ENCODE data around the gene CACNA1F. TPM values are rescaled to one million over a fixed set of nuclear protein-coding genes. Genes with fewer than 3 reads are reported as not detected.

Gene CACNA1F
- polyA plus RNA-seq, 3 donors, result 0.73 TPM; not detected in 2

GRCh38 chrX:49184294-49185281, 48.6 kb downstream of the CACNA1F start:
- Histone ChIP-seq H3K9ac (ENCODE audit: insufficient read depth, low read length, poor library complexity, severe bottlenecking) (peak overlapping the region; percentile 36), H3K4me2 (replicated peaks; ENCODE audit: extremely low read depth, low read length, poor library complexity, severe bottlenecking) (peak overlapping the region; percentile 82), H2AFZ (ENCODE audit: insufficient read depth, low read depth, low read length, poor library complexity, severe bottlenecking) (peak overlapping the region; percentile 33), H3K9me3 (replicated peaks in 1 of 2; ENCODE audit: control insufficient read depth in 1 of 2, insufficient read depth in 1 of 2, low read length in 2 of 2) (no peaks in the 10 kb centered on the region), H3K27me3 (ENCODE audit: control insufficient read depth in 2 of 2, insufficient read depth in 2 of 2, low read length in 2 of 2) (no peaks in the 10 kb centered on the region), H4K20me1 (ENCODE audit: insufficient read depth, low read length) (peaks cover 8% of the 10 kb centered on the region), H3K4me1 (ENCODE audit: control insufficient read depth in 1 of 2, insufficient read depth in 2 of 2, low read length in 2 of 2) (peaks cover 25 to 43% of the 10 kb centered on the region in 2 donors), H3K79me2 (ENCODE audit: insufficient read depth, low read length) (peaks cover 13% of the 10 kb centered on the region), H3K36me3 (replicated peaks in 1 of 2; ENCODE audit: control insufficient read depth in 1 of 2, insufficient read depth in 2 of 2, low read length in 2 of 2) (peaks cover 18 to 30% of the 10 kb centered on the region in 2 donors), H3K4me3 (replicated peaks in 1 of 3; ENCODE audit: low read depth in 2 of 3, low read length in 3 of 3) (peak overlapping the region; percentile 20 to 79 (median 69)), H3K27ac (ENCODE audit: low read depth in 1 of 2, low read length in 2 of 2) (peak overlapping the region; percentile 6 to 30)
- TF ChIP-seq CTCF (IDR thresholded peaks at IDR 0.05), result no peak
- H3K4me1 Mint-ChIP-seq, result peaks cover 39% of the 10 kb centered on the region
- H3K36me3 Mint-ChIP-seq, result peaks cover 25 to 29% of the 10 kb centered on the region in 2 donors
- WGBS (ENCODE audit: insufficient coverage), result 5% methylated on average over 19 of the region's 46 CpGs
- H3K4me3 Mint-ChIP-seq, result peak overlapping the region; percentile 76 to 88
- H3K27me3 Mint-ChIP-seq (ENCODE audit: low read depth in 3 of 3), result peaks cover 0 to 12% (median 0%) of the 10 kb centered on the region in 3 donors
- intact Hi-C loops (cut with micrococcal nuclease), result no loop called here
- H3K27ac Mint-ChIP-seq, result peak overlapping the region; percentile 38 to 91 (median 81)
- peaks cover 0 to 19% (median 0%) of the 10 kb centered on the region in 7 donors for H3K9me3 Mint-ChIP-seq
- DNase-seq, result peak; percentile 22 to 47 (median 31)

DNA sequence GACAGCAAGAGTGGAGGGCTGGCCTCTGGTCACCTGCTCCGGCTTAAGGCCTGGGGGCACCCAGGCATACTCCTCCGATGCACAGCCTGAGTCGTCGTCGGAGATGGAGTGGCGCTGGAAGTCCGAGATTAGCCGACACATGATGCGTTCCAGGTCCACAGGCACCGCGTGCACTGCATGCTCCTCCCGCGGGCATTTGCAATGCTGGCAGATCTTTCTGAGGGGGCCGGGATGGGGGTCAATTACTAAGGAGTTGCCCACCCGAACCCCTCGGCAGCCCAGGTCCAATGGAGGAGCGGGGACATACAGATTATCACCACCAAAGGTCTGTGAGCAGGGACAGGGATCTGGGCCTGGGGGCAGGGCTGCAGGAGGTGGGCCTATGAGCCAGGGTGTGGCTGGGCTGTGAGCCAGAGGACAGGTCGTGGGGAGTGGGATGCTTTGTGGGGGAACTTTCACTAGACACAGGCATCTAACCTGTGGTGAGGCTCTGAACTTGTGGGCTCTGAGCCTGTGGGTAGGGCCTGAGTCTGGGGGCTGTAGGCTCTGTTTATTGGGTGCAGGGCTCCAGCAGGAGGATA, 49.3 kb downstream of the CACNA1F start:
- WGBS (ENCODE audit: insufficient coverage), result 100% methylated on average over 10 of the region's 18 CpGs

More for the DNA sequence above, 49.3 kb downstream of the CACNA1F start:
- Mint-ChIP-seq H3K36me3 (peaks cover 33 to 37% of the 10 kb centered on the region in 2 donors), H3K4me1 (peaks cover 32% of the 10 kb centered on the region), H3K27ac (peak overlapping the region in 2 of 7 donors; percentile 65 to 66), H3K9me3 (peaks cover 0 to 19% (median 0%) of the 10 kb centered on the region in 7 donors), H3K4me3 (peak overlapping the region; percentile 76 to 88), H3K27me3 (ENCODE audit: low read depth in 3 of 3) (peaks cover 0 to 12% (median 0%) of the 10 kb centered on the region in 3 donors)
- Histone ChIP-seq H3K9ac (ENCODE audit: insufficient read depth, low read length, poor library complexity, severe bottlenecking) (no peak overlapping the region), H3K4me2 (replicated peaks; ENCODE audit: extremely low read depth, low read length, poor library complexity, severe bottlenecking) (peak overlapping the region; percentile 82), H3K9me3 (replicated peaks in 1 of 2; ENCODE audit: control insufficient read depth in 1 of 2, insufficient read depth in 1 of 2, low read length in 2 of 2) (no peaks in the 10 kb centered on the region), H3K79me2 (ENCODE audit: insufficient read depth, low read length) (peaks cover 13% of the 10 kb centered on the region), H3K27me3 (ENCODE audit: control insufficient read depth in 2 of 2, insufficient read depth in 2 of 2, low read length in 2 of 2) (no peaks in the 10 kb centered on the region), H3K36me3 (replicated peaks in 1 of 2; ENCODE audit: control insufficient read depth in 1 of 2, insufficient read depth in 2 of 2, low read length in 2 of 2) (peaks cover 26 to 38% of the 10 kb centered on the region in 2 donors), H2AFZ (ENCODE audit: insufficient read depth, low read depth, low read length, poor library complexity, severe bottlenecking) (no peak overlapping the region), H3K4me1 (ENCODE audit: control insufficient read depth in 1 of 2, insufficient read depth in 2 of 2, low read length in 2 of 2) (peaks cover 25 to 36% of the 10 kb centered on the region in 2 donors), H4K20me1 (ENCODE audit: insufficient read depth, low read length) (peaks cover 8% of the 10 kb centered on the region), H3K27ac (ENCODE audit: low read depth in 1 of 2, low read length in 2 of 2) (no peak overlapping the region), H3K4me3 (replicated peaks in 1 of 3; ENCODE audit: low read depth in 2 of 3, low read length in 3 of 3) (peak overlapping the region in 1 of 3 experiments; percentile 79)
- DNase-seq, result no peak
- no peak for TF ChIP-seq CTCF (IDR thresholded peaks at IDR 0.05)
- intact Hi-C loops (cut with micrococcal nuclease), result no loop called here
